ENCODE data around the gene PBX2. TPM values are rescaled to one million over a fixed set of nuclear protein-coding genes. Genes with fewer than 3 reads are reported as not detected.

Gene PBX2
- total RNA-seq, 1 donor from 2014 or later: 58.6 TPM

DNA sequence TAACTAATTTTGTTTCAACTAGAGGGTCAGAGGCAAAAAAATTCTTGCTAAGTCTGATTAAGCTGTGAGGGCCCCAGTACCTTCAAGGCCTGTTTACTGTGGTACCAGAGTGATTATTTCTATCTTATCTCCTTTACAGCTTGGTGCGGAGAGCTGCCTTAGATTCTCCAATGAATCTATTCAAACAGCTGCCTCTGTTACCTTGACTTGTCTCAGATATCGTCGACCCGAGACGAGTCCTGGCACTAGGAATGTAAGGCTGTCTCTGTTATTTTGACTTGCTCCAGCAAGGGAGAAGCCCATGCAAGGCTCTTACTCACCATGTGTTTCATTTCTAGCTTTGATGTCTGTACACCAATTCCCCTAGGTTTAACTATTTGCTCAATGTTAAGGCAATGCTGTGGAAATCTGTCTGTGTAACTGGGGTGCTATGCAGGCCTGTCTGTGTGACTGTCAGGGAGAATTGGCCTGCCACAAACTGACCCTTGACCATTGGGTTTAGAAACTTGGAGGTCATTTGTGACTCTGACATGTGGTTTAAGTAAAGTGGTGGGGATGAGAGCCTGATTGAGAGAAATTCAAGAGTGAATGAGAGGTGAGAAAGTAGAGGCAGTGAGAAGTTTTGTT is 49.5 kb downstream of the PBX2 start:
- no peak overlapping the region for H3K4me3 Mint-ChIP-seq (ENCODE audit: unreplicated experiment)
- DNase-seq (ENCODE audit: low spot score): no peak
- H3K36me3 Mint-ChIP-seq (ENCODE audit: low read depth): no peaks in the 10 kb centered on the region
- no peaks in the 10 kb centered on the region for H3K27me3 Mint-ChIP-seq (ENCODE audit: low read depth)
- H3K4me1 Mint-ChIP-seq (ENCODE audit: low read depth): no peaks in the 10 kb centered on the region
- TF ChIP-seq CTCF (IDR thresholded peaks at IDR 0.05): no peak
- no peak overlapping the region for H3K27ac Mint-ChIP-seq (ENCODE audit: unreplicated experiment)
- H3K9me3 Mint-ChIP-seq (ENCODE audit: low read depth): no peaks in the 10 kb centered on the region

- Mint-ChIP-seq H3K4me1 (ENCODE audit: low read depth) (no peaks in the 10 kb centered on the region), H3K36me3 (ENCODE audit: low read depth) (no peaks in the 10 kb centered on the region), H3K27me3 (ENCODE audit: low read depth) (no peaks in the 10 kb centered on the region), H3K27ac (ENCODE audit: unreplicated experiment) (no peak overlapping the region), H3K9me3 (ENCODE audit: low read depth) (no peaks in the 10 kb centered on the region), H3K4me3 (ENCODE audit: unreplicated experiment) (no peak overlapping the region)
- TF ChIP-seq CTCF (IDR thresholded peaks at IDR 0.05): no peak
- DNase-seq (ENCODE audit: low spot score): no peak
Observed at GRCh38 chr6:32139590-32139989, 50.4 kb downstream of the PBX2 start.

GRCh38 chr6:32137454-32137853 is 52.5 kb downstream of the PBX2 start:
- Mint-ChIP-seq H3K9me3 (ENCODE audit: low read depth) (no peaks in the 10 kb centered on the region), H3K4me1 (ENCODE audit: low read depth) (peaks cover 11% of the 10 kb centered on the region), H3K27me3 (ENCODE audit: low read depth) (no peaks in the 10 kb centered on the region), H3K4me3 (ENCODE audit: unreplicated experiment) (no peak overlapping the region), H3K27ac (ENCODE audit: unreplicated experiment) (no peak overlapping the region), H3K36me3 (ENCODE audit: low read depth) (no peaks in the 10 kb centered on the region)
- DNase-seq (ENCODE audit: low spot score): no peak
- TF ChIP-seq CTCF (IDR thresholded peaks at IDR 0.05): no peak

Small RNAs within 50 kb of the gene (microRNA-seq; reads per million reads assigned to microRNA genes)
- gene MIR6721 (ENCODE audit: borderline number of aligned reads) (3.3 reads per million), gene MIR6833 (ENCODE audit: borderline number of aligned reads) (not detected)

Other genes starting within 250 kb of the PBX2 start
- 2.3 to 3.2 TPM (median 2.6 TPM) in 3 replicates for gene CFB, start 244.1 kb downstream of the PBX2 start, total RNA-seq
- 43.5 to 59.3 TPM (median 50.6 TPM) in 3 replicates for gene NELFE, start 231.2 kb downstream of the PBX2 start, total RNA-seq
- gene SKIC2, start 231.0 kb downstream of the PBX2 start, total RNA-seq: 56.9 to 85.6 TPM (median 61.2 TPM) in 3 replicates
- 15.8 to 25.9 TPM (median 19.3 TPM) in 3 replicates for gene DXO, start 218.1 kb downstream of the PBX2 start, total RNA-seq
- 7.2 to 13.3 TPM (median 10.5 TPM) in 3 replicates for gene C4A, start 208.1 kb downstream of the PBX2 start, total RNA-seq
- 7.3 to 10.3 TPM (median 9.6 TPM) in 3 replicates for gene C4B, start 175.4 kb downstream of the PBX2 start, total RNA-seq
- gene CYP21A2, start 151.8 kb downstream of the PBX2 start, total RNA-seq: 0.30 to 0.68 TPM (median 0.41 TPM) in 3 replicates
- 1.9 to 2.9 TPM (median 2.3 TPM) in 3 replicates for gene TNXB, start 80.9 kb downstream of the PBX2 start, total RNA-seq
- 68.0 to 86.5 TPM (median 68.7 TPM) in 3 replicates for gene ATF6B, start 62.0 kb downstream of the PBX2 start, total RNA-seq
- gene FKBPL, start 59.9 kb downstream of the PBX2 start, total RNA-seq: 4.3 to 6.3 TPM (median 4.9 TPM) in 3 replicates
- 0.73 to 1.6 TPM (median 1.3 TPM) in 3 replicates for gene PRRT1, start 38.3 kb downstream of the PBX2 start, total RNA-seq
- 35.6 to 37.9 TPM (median 35.8 TPM) in 3 replicates for gene PPT2, start 36.1 kb downstream of the PBX2 start, total RNA-seq
- 14.3 to 16.3 TPM (median 15.4 TPM) in 3 replicates for gene EGFL8, start 25.6 kb downstream of the PBX2 start, total RNA-seq
- gene AGPAT1, start 14.1 kb downstream of the PBX2 start, total RNA-seq: 66.7 to 77.2 TPM (median 67.0 TPM) in 3 replicates
- gene RNF5, start 11.8 kb downstream of the PBX2 start, total RNA-seq: 45.2 to 48.0 TPM (median 45.2 TPM) in 3 replicates
- 2.6 to 4.9 TPM (median 3.6 TPM) in 3 replicates for gene AGER, start 5.9 kb downstream of the PBX2 start, total RNA-seq
- gene GPSM3, start 2.4 kb upstream of the PBX2 start, total RNA-seq: 3.6 to 5.6 TPM (median 5.4 TPM) in 3 replicates
- gene NOTCH4, start 33.9 kb upstream of the PBX2 start, total RNA-seq: 0.82 to 1.6 TPM (median 1.4 TPM) in 3 replicates
- not detected in 3 replicates for gene TSBP1, start 181.7 kb upstream of the PBX2 start, total RNA-seq
- not detected in 3 replicates for gene BTNL2, start 217.0 kb upstream of the PBX2 start, total RNA-seq
- gene HLA-DRA, start 249.7 kb upstream of the PBX2 start, total RNA-seq: not detected in 3 replicates